Mesenchymal stem cell (in vitro differentiated cells and primary cell): ENCODE data around the gene TMEM205.

Experiments used
- DNase-seq: peaks from one replicate; pipeline ENCODE4 v3.0.0-alpha.2; 2013
- H2AFZ ChIP-seq: one replicate; pipeline ENCODE4 v1.6.1; 2013; ENCODE audit warnings: low read depth, mild to moderate bottlenecking, control low read depth, inconsistent platforms, low read length, moderate library complexity
- H2AK5ac ChIP-seq: 2 replicates; pipeline ENCODE4 v1.6.1; 2013; ENCODE audit warnings: low read length, moderate library complexity, mild to moderate bottlenecking, inconsistent platforms; ENCODE audit not compliant: severe bottlenecking
- H2BK120ac ChIP-seq: one replicate; pipeline ENCODE4 v1.6.1; 2013; ENCODE audit warnings: low read depth, mild to moderate bottlenecking, inconsistent platforms, low read length, moderate library complexity
- H2BK12ac ChIP-seq, 2 experiments: one replicate each; pipeline ENCODE4 v1.6.1; 2013; ENCODE audit warnings: inconsistent platforms in 2 of 2, low read length in 2 of 2, mild to moderate bottlenecking in 2 of 2, moderate library complexity in 2 of 2, control low read depth in 1 of 2
- H2BK15ac ChIP-seq: one replicate; pipeline ENCODE4 v1.6.1; 2013; ENCODE audit warnings: mild to moderate bottlenecking, low read depth, inconsistent platforms; ENCODE audit not compliant: poor library complexity, severe bottlenecking
- H2BK5ac ChIP-seq: 2 replicates; pipeline ENCODE4 v1.6.1; 2013; ENCODE audit warnings: low read depth, mild to moderate bottlenecking, low read length, control low read depth, inconsistent platforms; ENCODE audit not compliant: poor library complexity, severe bottlenecking
- H3K14ac ChIP-seq, 2 experiments: one replicate each; pipeline ENCODE4 v1.6.1; 2013; ENCODE audit warnings: inconsistent platforms in 2 of 2, low read length in 2 of 2, control low read depth in 1 of 2, mild to moderate bottlenecking in 1 of 2, moderate library complexity in 1 of 2
- H3K18ac ChIP-seq, 2 experiments: one replicate each; pipeline ENCODE4 v1.6.1; 2013; ENCODE audit warnings: inconsistent platforms in 2 of 2, low read length in 2 of 2, control low read depth in 1 of 2, low read depth in 1 of 2, mild to moderate bottlenecking in 1 of 2
- H3K23ac ChIP-seq, 2 experiments: one replicate each; pipeline ENCODE4 v1.6.1; 2013; ENCODE audit warnings: inconsistent platforms in 2 of 2, low read length in 2 of 2, mild to moderate bottlenecking in 2 of 2, moderate library complexity in 2 of 2, control low read depth in 1 of 2
- H3K27ac ChIP-seq: 2 replicates; pipeline ENCODE4 v1.5.1; 2013; ENCODE audit warnings: mild to moderate bottlenecking, moderate library complexity, low read length, control low read depth, inconsistent platforms; ENCODE audit not compliant: poor library complexity, severe bottlenecking
- H3K27me3 ChIP-seq, 2 experiments: 2 replicates each; pipeline versions ENCODE4 v1.6.1 to v1.7.0; 2013; ENCODE audit warnings: low read length in 2 of 2, mild to moderate bottlenecking in 2 of 2, moderate library complexity in 2 of 2, control low read depth in 1 of 2, inconsistent platforms in 1 of 2; ENCODE audit not compliant: control insufficient read depth in 1 of 2, insufficient read depth in 1 of 2
- H3K36me3 ChIP-seq, 2 experiments: 2 replicates each; pipeline versions ENCODE4 v1.6.1 to v1.7.0; 2013; ENCODE audit warnings: low read length in 2 of 2, control low read depth in 1 of 2, inconsistent platforms in 1 of 2, low read depth in 1 of 2, mild to moderate bottlenecking in 1 of 2; ENCODE audit not compliant: insufficient read depth in 2 of 2, control insufficient read depth in 1 of 2
- H3K4ac ChIP-seq, 2 experiments: one replicate each; pipeline ENCODE4 v1.6.1; 2013; ENCODE audit warnings: inconsistent platforms in 2 of 2, low read length in 2 of 2, mild to moderate bottlenecking in 2 of 2, moderate library complexity in 2 of 2, control low read depth in 1 of 2, low read depth in 1 of 2
- H3K4me1 ChIP-seq: 2 replicates; pipeline ENCODE4 v1.6.1; 2013; ENCODE audit warnings: low read depth, low read length, control low read depth; ENCODE audit not compliant: control insufficient read depth, insufficient read depth
- H3K4me2 ChIP-seq: 2 replicates; pipeline ENCODE4 v1.6.1; 2013; ENCODE audit warnings: low read length, mild to moderate bottlenecking, inconsistent platforms; ENCODE audit not compliant: poor library complexity, severe bottlenecking
- H3K4me3 ChIP-seq, 2 experiments: 2 replicates each; pipeline versions ENCODE4 v1.5.1 to v1.7.0; 2013; ENCODE audit warnings: low read length in 2 of 2, mild to moderate bottlenecking in 2 of 2, control low read depth in 1 of 2, low read depth in 1 of 2; ENCODE audit not compliant: insufficient read depth in 1 of 2
- H3K79me1 ChIP-seq: replicated peaks from 2 replicates; pipeline ENCODE4 v1.6.1; 2013; ENCODE audit warnings: mild to moderate bottlenecking, control low read depth, low read length, inconsistent platforms; ENCODE audit not compliant: poor library complexity, severe bottlenecking
- H3K9ac ChIP-seq: 2 replicates; pipeline ENCODE4 v1.7.0; 2013; ENCODE audit warnings: mild to moderate bottlenecking, low read length, moderate library complexity
- H3K9me3 ChIP-seq: 2 replicates; pipeline ENCODE4 v1.7.0; 2013; ENCODE audit warnings: mild to moderate bottlenecking, low read length; ENCODE audit not compliant: control insufficient read depth
- H4K8ac ChIP-seq: one replicate; pipeline ENCODE4 v1.6.1; 2013; ENCODE audit warnings: inconsistent platforms, mild to moderate bottlenecking, low read length, moderate library complexity
- H4K91ac ChIP-seq: one replicate; pipeline ENCODE4 v1.6.1; 2013; ENCODE audit warnings: mild to moderate bottlenecking, low read length, inconsistent platforms
- WGBS: methylation state at CpG from one replicate; pipeline ENCODE4 v1.1.7; 2013; ENCODE audit warnings: mixed read lengths; 5-methylcytosine and 5-hydroxymethylcytosine counted together

TMEM205 gene

GRCh38 chr19:11387162-11388034, 41.3 kb upstream of the TMEM205 start:
- no peak overlapping the region for H4K91ac ChIP-seq
- no peak overlapping the region for H3K23ac ChIP-seq
- DNase-seq: no peak
- no peak overlapping the region for H3K14ac ChIP-seq
- no peak overlapping the region for H2BK120ac ChIP-seq
- no peak overlapping the region for H3K27ac ChIP-seq
- H2AFZ ChIP-seq: no peak overlapping the region
- H3K36me3 ChIP-seq: no peaks in the 10 kb centered on the region
- H3K27me3 ChIP-seq: peaks cover 8 to 12% of the 10 kb centered on the region in 2 experiments
- H3K4me1 ChIP-seq: peaks cover 18% of the 10 kb centered on the region
- H2BK12ac ChIP-seq: no peak overlapping the region
- H3K4me3 ChIP-seq: no peak overlapping the region
- no peak overlapping the region for H4K8ac ChIP-seq
- no peak overlapping the region for H2AK5ac ChIP-seq
- H3K4me2 ChIP-seq: no peak overlapping the region
- H2BK5ac ChIP-seq: no peak overlapping the region
- no peak overlapping the region for H3K9ac ChIP-seq
- no peak overlapping the region for H3K18ac ChIP-seq
- WGBS: 89% methylated on average over 19 of the region's 19 CpGs
- H3K79me1 ChIP-seq: no peaks in the 10 kb centered on the region
- no peak overlapping the region for H2BK15ac ChIP-seq
- H3K4ac ChIP-seq: no peak overlapping the region
- H3K9me3 ChIP-seq: peaks cover 6% of the 10 kb centered on the region

GRCh38 chr19:11384778-11385129, 38.7 kb upstream of the TMEM205 start:
- no peak overlapping the region for H3K4me2 ChIP-seq
- no peak overlapping the region for H2AFZ ChIP-seq
- H3K4me1 ChIP-seq: peaks cover 31% of the 10 kb centered on the region
- WGBS: 89% methylated on average over 5 of the region's 5 CpGs
- no peak overlapping the region for H2BK5ac ChIP-seq
- H3K18ac ChIP-seq: peak overlapping the region in 1 of 2 experiments; percentile 44
- H3K4me3 ChIP-seq: no peak overlapping the region
- no peaks in the 10 kb centered on the region for H3K9me3 ChIP-seq
- H3K27ac ChIP-seq: no peak overlapping the region
- H3K23ac ChIP-seq: no peak overlapping the region
- H2AK5ac ChIP-seq: no peak overlapping the region
- no peak overlapping the region for H4K8ac ChIP-seq
- H3K4ac ChIP-seq: no peak overlapping the region
- H2BK12ac ChIP-seq: no peak overlapping the region
- no peak overlapping the region for H3K14ac ChIP-seq
- H3K36me3 ChIP-seq: no peaks in the 10 kb centered on the region
- DNase-seq: no peak
- H3K79me1 ChIP-seq: no peaks in the 10 kb centered on the region
- H3K27me3 ChIP-seq: peaks cover 14 to 15% of the 10 kb centered on the region in 2 experiments
- H2BK120ac ChIP-seq: no peak overlapping the region
- no peak overlapping the region for H4K91ac ChIP-seq
- no peak overlapping the region for H2BK15ac ChIP-seq
- no peak overlapping the region for H3K9ac ChIP-seq

GRCh38 chr19:11383706-11384048, 37.6 kb upstream of the TMEM205 start:
- H2BK120ac ChIP-seq: peak overlapping the region; percentile 77
- H3K9me3 ChIP-seq: no peaks in the 10 kb centered on the region
- H2BK5ac ChIP-seq: no peak overlapping the region
- H3K18ac ChIP-seq: peak overlapping the region; percentile 75 to 81
- H2AK5ac ChIP-seq: no peak overlapping the region
- peaks cover 36% of the 10 kb centered on the region for H3K4me1 ChIP-seq
- DNase-seq: no peak
- H3K9ac ChIP-seq: no peak overlapping the region
- H3K27me3 ChIP-seq: peaks cover 14 to 15% of the 10 kb centered on the region in 2 experiments
- H3K14ac ChIP-seq: peak overlapping the region in 1 of 2 experiments; percentile 9
- no peaks in the 10 kb centered on the region for H3K36me3 ChIP-seq
- peak overlapping the region; percentile 88 for H3K4ac ChIP-seq
- H3K4me3 ChIP-seq: peak overlapping the region in 1 of 2 experiments; percentile 55
- H2AFZ ChIP-seq: peak overlapping the region; percentile 56
- WGBS: under 1% methylated on average over 9 of the region's 9 CpGs
- no peaks in the 10 kb centered on the region for H3K79me1 ChIP-seq
- peak overlapping the region in 1 of 2 experiments; percentile 97 for H3K23ac ChIP-seq
- H4K91ac ChIP-seq: peak overlapping the region; percentile 95
- peak overlapping the region; percentile 93 for H2BK15ac ChIP-seq
- H3K4me2 ChIP-seq: peak overlapping the region; percentile 90
- H3K27ac ChIP-seq: no peak overlapping the region
- H2BK12ac ChIP-seq: peak overlapping the region; percentile 73 to 85
- peak overlapping the region; percentile 45 for H4K8ac ChIP-seq

GRCh38 chr19:11382898-11383705, 37.0 kb upstream of the TMEM205 start:
- peaks cover 41% of the 10 kb centered on the region for H3K4me1 ChIP-seq
- H3K4ac ChIP-seq: peak overlapping the region; percentile 71 to 77
- 2% methylated on average over 48 of the region's 65 CpGs for WGBS
- H3K79me1 ChIP-seq: no peaks in the 10 kb centered on the region
- no peak overlapping the region for H3K27ac ChIP-seq
- H3K36me3 ChIP-seq: no peaks in the 10 kb centered on the region
- H3K4me3 ChIP-seq: peak overlapping the region in 1 of 2 experiments; percentile 55
- H3K18ac ChIP-seq: peak overlapping the region; percentile 75 to 81
- H3K23ac ChIP-seq: no peak overlapping the region
- H3K4me2 ChIP-seq: peak overlapping the region; percentile 90
- H3K9me3 ChIP-seq: no peaks in the 10 kb centered on the region
- H3K27me3 ChIP-seq: peaks cover 14 to 15% of the 10 kb centered on the region in 2 experiments
- peak overlapping the region; percentile 18 for H2AFZ ChIP-seq
- H4K8ac ChIP-seq: peak overlapping the region; percentile 33
- H3K14ac ChIP-seq: peak overlapping the region in 1 of 2 experiments; percentile 35
- DNase-seq: peak; percentile 65
- H2AK5ac ChIP-seq: no peak overlapping the region
- H2BK15ac ChIP-seq: peak overlapping the region; percentile 49
- no peak overlapping the region for H3K9ac ChIP-seq
- H4K91ac ChIP-seq: peak overlapping the region; percentile 65
- H2BK12ac ChIP-seq: peak overlapping the region; percentile 73 to 79
- no peak overlapping the region for H2BK5ac ChIP-seq
- peak overlapping the region; percentile 77 for H2BK120ac ChIP-seq
